DND-41 (cell line): Measurements from ENCODE around the gene NRG3.

Experiments used
- EZH2 ChIP-seq: IDR thresholded peaks from 3 replicates; pipeline ENCODE4 v1.6.1; 2012; ENCODE audit warnings: borderline replicate concordance, low read depth, mild to moderate bottlenecking, moderate library complexity, low read length, inconsistent platforms; ENCODE audit not compliant: severe bottlenecking
- TF ChIP-seq, protein P1 (sequence below): IDR thresholded peaks from 2 replicates; pipeline ENCODE4 v1.5.1; 2012; ENCODE audit warnings: borderline replicate concordance, low read length, moderate library complexity, mild to moderate bottlenecking; ENCODE audit not compliant: poor library complexity, severe bottlenecking; ENCODE audit errors: extremely low read depth

DNA sequence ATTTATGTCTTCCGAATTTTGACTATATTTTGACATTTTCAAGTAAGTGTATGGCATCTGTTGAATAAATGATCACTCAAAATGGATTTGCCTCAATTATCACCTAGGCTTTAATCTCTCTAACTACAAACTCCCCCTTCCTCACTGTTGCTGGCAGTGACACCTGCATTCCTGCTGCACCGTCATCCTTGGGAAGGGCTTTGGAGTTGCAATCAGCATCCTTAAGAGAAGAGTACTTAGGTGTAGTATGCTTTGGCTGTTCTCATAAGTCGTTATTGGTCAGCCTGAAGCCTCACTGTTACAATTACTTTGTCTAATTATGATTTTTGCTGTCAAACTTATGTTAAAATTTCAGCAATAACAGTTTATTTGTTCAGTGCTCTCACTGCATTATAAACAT is 415.0 kb downstream of the NRG3 start:
- TF ChIP-seq, protein P1, sequence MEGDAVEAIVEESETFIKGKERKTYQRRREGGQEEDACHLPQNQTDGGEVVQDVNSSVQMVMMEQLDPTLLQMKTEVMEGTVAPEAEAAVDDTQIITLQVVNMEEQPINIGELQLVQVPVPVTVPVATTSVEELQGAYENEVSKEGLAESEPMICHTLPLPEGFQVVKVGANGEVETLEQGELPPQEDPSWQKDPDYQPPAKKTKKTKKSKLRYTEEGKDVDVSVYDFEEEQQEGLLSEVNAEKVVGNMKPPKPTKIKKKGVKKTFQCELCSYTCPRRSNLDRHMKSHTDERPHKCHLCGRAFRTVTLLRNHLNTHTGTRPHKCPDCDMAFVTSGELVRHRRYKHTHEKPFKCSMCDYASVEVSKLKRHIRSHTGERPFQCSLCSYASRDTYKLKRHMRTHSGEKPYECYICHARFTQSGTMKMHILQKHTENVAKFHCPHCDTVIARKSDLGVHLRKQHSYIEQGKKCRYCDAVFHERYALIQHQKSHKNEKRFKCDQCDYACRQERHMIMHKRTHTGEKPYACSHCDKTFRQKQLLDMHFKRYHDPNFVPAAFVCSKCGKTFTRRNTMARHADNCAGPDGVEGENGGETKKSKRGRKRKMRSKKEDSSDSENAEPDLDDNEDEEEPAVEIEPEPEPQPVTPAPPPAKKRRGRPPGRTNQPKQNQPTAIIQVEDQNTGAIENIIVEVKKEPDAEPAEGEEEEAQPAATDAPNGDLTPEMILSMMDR = no peak
- TF ChIP-seq EZH2 = no peak
